Neural cell (in vitro differentiated cells): ENCODE data around the gene SDK2. TPM values are rescaled to one million over a fixed set of nuclear protein-coding genes. Genes with fewer than 3 reads are reported as not detected.

Experiments
- H2AFZ ChIP-seq: fragments of 200-600, 300-800 bp; sonication (generic), shearing (Covaris generic); 2 replicates; pipeline ENCODE4 v1.6.0; 2014; ENCODE audit warnings: low read depth, mild to moderate bottlenecking, antibody characterized with exemption, low read length, moderate library complexity
- H3F3A ChIP-seq: fragments of 200-600 bp; shearing (Covaris generic); 2 replicates; pipeline ENCODE4 v1.6.1; 2016; ENCODE audit warnings: mild to moderate bottlenecking, moderate library complexity, mixed read lengths, antibody characterized with exemption, low read length; ENCODE audit not compliant: insufficient read depth, poor library complexity, severe bottlenecking
- H3K27ac ChIP-seq: fragments of 200-600, 300-800 bp; sonication (generic), shearing (Covaris generic); 2 replicates; pipeline ENCODE4 v1.5.1; 2014; ENCODE audit warnings: mild to moderate bottlenecking, low read length, moderate library complexity
- H3K27me3 ChIP-seq: fragments of 300-800, 200-600 bp; sonication (generic), shearing (Covaris generic); 2 replicates; pipeline ENCODE4 v1.6.0; 2014; ENCODE audit warnings: mild to moderate bottlenecking, low read depth, low read length, moderate library complexity; ENCODE audit not compliant: insufficient read depth
- H3K36me3 ChIP-seq: fragments of 300-800, 200-600 bp; sonication (generic), shearing (Covaris generic); 2 replicates; pipeline ENCODE4 v1.5.1; 2014; ENCODE audit warnings: mild to moderate bottlenecking, antibody characterized with exemption, low read length, moderate library complexity; ENCODE audit not compliant: insufficient read depth
- H3K4me2 ChIP-seq: fragments of 300-800, 200-600 bp; sonication (generic), shearing (Covaris generic); 2 replicates; pipeline ENCODE4 v1.6.0; 2014; ENCODE audit warnings: mild to moderate bottlenecking, low read length
- H3K4me3 ChIP-seq: fragments of 300-800, 200-600 bp; sonication (generic), shearing (Covaris generic); 2 replicates; pipeline ENCODE4 v1.5.1; 2014; ENCODE audit warnings: mild to moderate bottlenecking, low read length, moderate library complexity
- H3K79me2 ChIP-seq: fragments of 200-600 bp; shearing (Covaris generic); replicated peaks from 2 replicates; pipeline ENCODE4 v1.6.0; 2014; ENCODE audit warnings: mild to moderate bottlenecking, low read length, moderate library complexity; ENCODE audit not compliant: insufficient read depth
- H3K9ac ChIP-seq: fragments of 300-800, 200-600 bp; sonication (generic), shearing (Covaris generic); 2 replicates; pipeline ENCODE4 v1.6.1; 2016; ENCODE audit warnings: mild to moderate bottlenecking, low read length, mixed read lengths
- H3K9me2 ChIP-seq: fragments of 200-600 bp; shearing (Covaris generic); 2 replicates; pipeline ENCODE4 v1.6.1; 2016; ENCODE audit warnings: mild to moderate bottlenecking, low read length, mixed read lengths; ENCODE audit not compliant: insufficient read depth
- H3K9me3 ChIP-seq: fragments of 200-600, 300-800 bp; sonication (generic), shearing (Covaris generic); 2 replicates; pipeline ENCODE4 v1.6.1; 2016; ENCODE audit warnings: mild to moderate bottlenecking, mixed run types, low read length, moderate library complexity, mixed read lengths
- H4K20me1 ChIP-seq: fragments of 200-600 bp; shearing (Covaris generic); 2 replicates; pipeline ENCODE4 v1.6.1; 2016; ENCODE audit warnings: mild to moderate bottlenecking, mixed run types; ENCODE audit not compliant: insufficient read depth
- CTCF ChIP-seq: fragments of 450-650 bp; IDR thresholded peaks from 2 replicates; pipeline ENCODE4 v1.5.1; 2014; ENCODE audit warnings: antibody characterized with exemption, mild to moderate bottlenecking, moderate library complexity; ENCODE audit not compliant: poor library complexity, severe bottlenecking
- EP300 ChIP-seq: fragments of 450-650 bp; conservative IDR thresholded peaks from 2 replicates; pipeline ENCODE4 v1.6.1; 2014; ENCODE audit warnings: antibody characterized with exemption, mild to moderate bottlenecking, moderate library complexity; ENCODE audit not compliant: poor library complexity, severe bottlenecking
- EZH2 ChIP-seq: fragments of 200-600, 300-800 bp; shearing (Covaris generic), sonication (generic); IDR thresholded peaks from 2 replicates; pipeline ENCODE4 v1.6.1; 2014; ENCODE audit warnings: antibody characterized with exemption, low read length, borderline replicate concordance, mild to moderate bottlenecking; ENCODE audit not compliant: insufficient read depth, poor library complexity, severe bottlenecking
- MXI1 ChIP-seq: fragments of 450-650 bp; conservative IDR thresholded peaks from 2 replicates; pipeline ENCODE4 v1.6.1; 2014; ENCODE audit warnings: antibody characterized with exemption, mild to moderate bottlenecking; ENCODE audit not compliant: poor library complexity, severe bottlenecking
- POLR2AphosphoS5 ChIP-seq: IDR thresholded peaks from 2 replicates; pipeline ENCODE4 v1.6.1; 2012
- RAD21 ChIP-seq: fragments of 450-650 bp; conservative IDR thresholded peaks from 2 replicates; pipeline ENCODE4 v1.6.1; 2014; ENCODE audit warnings: antibody characterized with exemption, mild to moderate bottlenecking, moderate library complexity
- SMC3 ChIP-seq: fragments of 450-650 bp; conservative IDR thresholded peaks from 2 replicates; pipeline ENCODE4 v1.6.1; 2014; ENCODE audit warnings: antibody characterized with exemption, mild to moderate bottlenecking, moderate library complexity; ENCODE audit not compliant: poor library complexity
- TAF1 ChIP-seq: IDR thresholded peaks from 2 replicates; pipeline ENCODE4 v1.6.1; 2012; ENCODE audit warnings: low read depth
- polyA plus RNA-seq: library from polyadenylated mRNA; depleted of rRNA; stranded (reverse); fragments of >200 nt; gene quantifications from 2 replicates; pipeline ENCODE4 v1.2.3, GENCODE V29; 2014
- TF ChIP-seq, protein P1 (sequence below): IDR thresholded peaks from 2 replicates; pipeline ENCODE4 v1.6.1; 2012; ENCODE audit warnings: borderline replicate concordance

Gene SDK2
- polyA plus RNA-seq, 1 donor from 2014 or later: 0.73 TPM

DNA sequence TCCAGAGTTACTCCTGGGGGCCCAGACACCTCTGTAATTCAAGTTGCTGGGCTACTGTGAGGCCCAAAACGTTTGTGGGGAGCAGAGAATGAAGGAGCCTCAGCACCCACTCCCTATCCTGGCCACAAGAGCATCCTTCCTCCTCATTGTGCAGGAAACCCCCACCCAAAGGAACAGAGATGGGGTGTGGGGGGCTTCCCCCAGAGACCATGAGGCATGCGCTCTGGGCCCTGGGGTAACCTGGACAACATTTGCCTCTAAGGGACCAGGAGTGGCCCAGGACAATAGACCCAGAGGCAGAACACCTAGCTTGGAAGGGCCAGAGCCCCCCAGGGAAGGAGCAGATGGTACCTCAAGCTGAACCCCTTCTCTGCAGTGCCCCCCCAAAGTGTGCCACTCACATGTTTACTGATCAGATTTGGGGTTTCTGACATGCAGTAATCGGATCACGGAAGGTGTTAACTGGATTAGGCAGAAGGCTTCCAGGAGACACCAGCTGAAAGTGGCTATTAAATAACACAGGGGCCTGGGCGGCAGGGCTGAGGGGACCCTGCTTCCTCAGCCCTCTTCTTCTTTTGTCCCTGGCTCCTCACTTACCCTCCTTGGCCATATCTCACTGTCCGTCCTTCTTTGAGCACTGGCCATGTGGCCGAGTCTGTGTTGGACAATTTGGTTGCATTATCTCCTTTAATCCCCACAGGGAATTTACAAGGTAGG, 50.8 kb downstream of the SDK2 start:
- Histone ChIP-seq H4K20me1 (no peaks in the 10 kb centered on the region), H3K36me3 (no peaks in the 10 kb centered on the region), H3K27ac (no peak overlapping the region), H3K4me3 (no peak overlapping the region), H3K27me3 (no peaks in the 10 kb centered on the region), H3K9me2 (no peaks in the 10 kb centered on the region), H3K4me2 (no peak overlapping the region), H3K9me3 (no peaks in the 10 kb centered on the region), H2AFZ (no peak overlapping the region), H3K79me2 (no peaks in the 10 kb centered on the region), H3K9ac (no peak overlapping the region), H3F3A (no peaks in the 10 kb centered on the region)
- TF ChIP-seq, protein P1, sequence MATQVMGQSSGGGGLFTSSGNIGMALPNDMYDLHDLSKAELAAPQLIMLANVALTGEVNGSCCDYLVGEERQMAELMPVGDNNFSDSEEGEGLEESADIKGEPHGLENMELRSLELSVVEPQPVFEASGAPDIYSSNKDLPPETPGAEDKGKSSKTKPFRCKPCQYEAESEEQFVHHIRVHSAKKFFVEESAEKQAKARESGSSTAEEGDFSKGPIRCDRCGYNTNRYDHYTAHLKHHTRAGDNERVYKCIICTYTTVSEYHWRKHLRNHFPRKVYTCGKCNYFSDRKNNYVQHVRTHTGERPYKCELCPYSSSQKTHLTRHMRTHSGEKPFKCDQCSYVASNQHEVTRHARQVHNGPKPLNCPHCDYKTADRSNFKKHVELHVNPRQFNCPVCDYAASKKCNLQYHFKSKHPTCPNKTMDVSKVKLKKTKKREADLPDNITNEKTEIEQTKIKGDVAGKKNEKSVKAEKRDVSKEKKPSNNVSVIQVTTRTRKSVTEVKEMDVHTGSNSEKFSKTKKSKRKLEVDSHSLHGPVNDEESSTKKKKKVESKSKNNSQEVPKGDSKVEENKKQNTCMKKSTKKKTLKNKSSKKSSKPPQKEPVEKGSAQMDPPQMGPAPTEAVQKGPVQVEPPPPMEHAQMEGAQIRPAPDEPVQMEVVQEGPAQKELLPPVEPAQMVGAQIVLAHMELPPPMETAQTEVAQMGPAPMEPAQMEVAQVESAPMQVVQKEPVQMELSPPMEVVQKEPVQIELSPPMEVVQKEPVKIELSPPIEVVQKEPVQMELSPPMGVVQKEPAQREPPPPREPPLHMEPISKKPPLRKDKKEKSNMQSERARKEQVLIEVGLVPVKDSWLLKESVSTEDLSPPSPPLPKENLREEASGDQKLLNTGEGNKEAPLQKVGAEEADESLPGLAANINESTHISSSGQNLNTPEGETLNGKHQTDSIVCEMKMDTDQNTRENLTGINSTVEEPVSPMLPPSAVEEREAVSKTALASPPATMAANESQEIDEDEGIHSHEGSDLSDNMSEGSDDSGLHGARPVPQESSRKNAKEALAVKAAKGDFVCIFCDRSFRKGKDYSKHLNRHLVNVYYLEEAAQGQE: no peak
- no peak for TF ChIP-seq EP300
- no peak for TF ChIP-seq CTCF
- TF ChIP-seq RAD21: no peak
- no peak for TF ChIP-seq SMC3
- no peak for TF ChIP-seq POLR2AphosphoS5
- TF ChIP-seq MXI1: no peak
- no peak for TF ChIP-seq EZH2
- TF ChIP-seq TAF1: no peak

DNA sequence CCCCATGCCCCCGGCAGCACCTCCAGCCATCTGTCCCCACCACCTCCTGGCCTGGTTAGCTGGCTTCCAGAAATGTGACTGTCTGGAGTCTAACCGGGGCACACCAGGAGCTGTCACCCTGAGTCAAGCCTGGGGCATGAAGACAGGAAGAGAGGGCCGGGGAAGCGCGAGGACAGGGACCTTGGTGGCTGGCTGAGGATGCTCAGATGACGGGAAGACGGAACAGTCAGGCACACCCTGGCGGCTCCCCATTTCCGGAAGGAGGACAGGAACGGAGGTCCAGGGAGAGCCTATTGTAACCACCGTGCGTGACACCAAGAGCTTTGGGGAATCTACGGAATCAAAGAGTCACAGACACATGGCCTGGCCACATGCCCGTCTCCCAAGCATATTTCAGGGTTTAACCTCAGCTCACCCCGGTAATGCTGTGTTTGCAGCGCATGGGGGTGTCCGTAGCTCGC, 51.7 kb downstream of the SDK2 start:
- no peak overlapping the region for H3K4me2 ChIP-seq
- no peaks in the 10 kb centered on the region for H3K9me3 ChIP-seq
- no peaks in the 10 kb centered on the region for H3K27me3 ChIP-seq
- TF ChIP-seq POLR2AphosphoS5: no peak
- no peak for TF ChIP-seq MXI1
- TF ChIP-seq CTCF: no peak
- TF ChIP-seq EP300: no peak
- no peak for TF ChIP-seq SMC3
- TF ChIP-seq TAF1: no peak
- TF ChIP-seq, protein P1: no peak
- TF ChIP-seq RAD21: no peak
- no peak for TF ChIP-seq EZH2
- H3K9ac ChIP-seq: no peak overlapping the region
- no peaks in the 10 kb centered on the region for H3F3A ChIP-seq
- H3K27ac ChIP-seq: no peak overlapping the region
- no peaks in the 10 kb centered on the region for H4K20me1 ChIP-seq
- H3K9me2 ChIP-seq: no peaks in the 10 kb centered on the region
- no peaks in the 10 kb centered on the region for H3K36me3 ChIP-seq
- no peak overlapping the region for H3K4me3 ChIP-seq
- H3K79me2 ChIP-seq: no peaks in the 10 kb centered on the region
- H2AFZ ChIP-seq: no peak overlapping the region
